HepG2 (cell line): ENCODE measurements around the gene MON1A. TPM values are rescaled to one million over a fixed set of nuclear protein-coding genes. Genes with fewer than 3 reads are reported as not detected.

Experiments used
- BCL3 ChIP-seq: sonication (generic); formaldehyde crosslinking; IDR thresholded peaks from 2 replicates; pipeline ENCODE4 v1.5.1; 2020; ENCODE audit warnings: mild to moderate bottlenecking, missing genetic modification reagents, moderate library complexity
- DBP ChIP-seq: sonication (generic); formaldehyde crosslinking; IDR thresholded peaks from 2 replicates; pipeline ENCODE4 v1.4.0; 2020; ENCODE audit warnings: missing genetic modification reagents; ENCODE audit errors: not compliant biosample characterization
- E2F1 ChIP-seq: sonication (generic); formaldehyde crosslinking; IDR thresholded peaks from 2 replicates; pipeline ENCODE4 v1.5.0; 2020; ENCODE audit warnings: missing genetic modification reagents
- LBX2 ChIP-seq: sonication (generic); formaldehyde crosslinking; IDR thresholded peaks from 2 replicates; pipeline ENCODE4 v1.5.0; 2020; ENCODE audit warnings: missing genetic modification reagents, mild to moderate bottlenecking, borderline replicate concordance
- NFIC ChIP-seq: IDR thresholded peaks from 2 replicates; pipeline ENCODE4 v1.6.1; 2012; ENCODE audit warnings: mild to moderate bottlenecking, low read length, inconsistent platforms
- REXO4 ChIP-seq: sonication (generic); formaldehyde crosslinking; IDR thresholded peaks from 2 replicates; pipeline ENCODE4 v1.8.0; 2022; ENCODE audit warnings: missing genetic modification reagents, mild to moderate bottlenecking, borderline replicate concordance
- SAFB2 ChIP-seq: sonication (generic); formaldehyde crosslinking; IDR thresholded peaks from 2 replicates; pipeline ENCODE4 v1.5.1; 2020; ENCODE audit warnings: missing genetic modification reagents, low read depth, mild to moderate bottlenecking, borderline replicate concordance
- TFE3 ChIP-seq: IDR thresholded peaks from 2 replicates; pipeline ENCODE4 v1.6.1; 2016
- ZBTB26 ChIP-seq: IDR thresholded peaks from 2 replicates; pipeline ENCODE4 v1.6.1; 2016; ENCODE audit warnings: missing compliant biosample characterization, missing genetic modification reagents, borderline replicate concordance
- ZBTB33 ChIP-seq: sonication (generic); formaldehyde crosslinking; IDR thresholded peaks from 2 replicates; pipeline ENCODE4 v1.4.0; 2020; ENCODE audit warnings: missing genetic modification reagents
- ZNF317 ChIP-seq: sonication (generic); formaldehyde crosslinking; IDR thresholded peaks from 2 replicates; pipeline ENCODE4 v1.5.0; 2020; ENCODE audit warnings: mild to moderate bottlenecking, missing genetic modification reagents
- ZNF543 ChIP-seq: sonication (generic); formaldehyde crosslinking; IDR thresholded peaks from 2 replicates; pipeline ENCODE4 v1.4.0; 2020; ENCODE audit warnings: mild to moderate bottlenecking, missing genetic modification reagents
- ZNF597 ChIP-seq: sonication (generic); formaldehyde crosslinking; IDR thresholded peaks from 2 replicates; pipeline ENCODE4 v1.5.0; 2020; ENCODE audit warnings: missing genetic modification reagents
- ZNF619 ChIP-seq: sonication (generic); formaldehyde crosslinking; IDR thresholded peaks from 2 replicates; pipeline ENCODE4 v1.4.0; 2020; ENCODE audit warnings: mild to moderate bottlenecking, missing genetic modification reagents
- ZSCAN5A ChIP-seq: sonication (generic); formaldehyde crosslinking; IDR thresholded peaks from 2 replicates; pipeline ENCODE4 v1.8.0; 2022; ENCODE audit warnings: mild to moderate bottlenecking, missing genetic modification reagents, borderline replicate concordance
- polyA plus RNA-seq, 8 experiments: library from polyadenylated mRNA; depleted of rRNA in 3 of 8; stranded (reverse) in 7 of 8; unstranded in 1 of 8; fragments of >200 nt; fragmentation: Illumina TruSeq in 4 of 8; extraction: Trizol in 4 of 8; gene quantifications; 2 replicates each; pipeline versions ENCODE4 v1.2.1 to v1.2.3, GENCODE V29; 2011 to 2016; ENCODE audit warnings: low read depth in 4 of 8, missing spikeins in 1 of 8, mixed read lengths in 1 of 8; ENCODE audit not compliant: insufficient read depth in 1 of 8
- total RNA-seq, 5 experiments: library from RNA; depleted of rRNA; stranded (reverse); fragments of >200 nt; fragmentation: Illumina TruSeq; extraction: Trizol; gene quantifications; 2 replicates each; pipeline ENCODE4 v1.2.3, GENCODE V29; 2016; ENCODE audit warnings: low read depth in 1 of 5

Gene MON1A
- total and polyA plus RNA-seq, 2 of the 13 experiments (the other 11 are each of a cell fraction or from before 2014, with no cell fraction given), result 4.6 to 9.0 TPM

GRCh38 chr3:49903451-49904424, 25.9 kb downstream of the MON1A start, which contains the start of gene MST1R (continued):
- TF ChIP-seq TFE3, result no peak
- TF ChIP-seq DBP (CRISPR knock-in tag), result no peak
- no peak for TF ChIP-seq ZNF317
- TF ChIP-seq E2F1 (CRISPR knock-in tag), result no peak
- TF ChIP-seq ZSCAN5A (CRISPR knock-in tag), result no peak
- no peak for TF ChIP-seq NFIC
- TF ChIP-seq BCL3 (CRISPR knock-in tag), result no peak
- no peak for TF ChIP-seq ZBTB26 (CRISPR knock-in tag)
- no peak for TF ChIP-seq ZNF619 (CRISPR knock-in tag)
- no peak for TF ChIP-seq REXO4
- peak; percentile 92 for TF ChIP-seq ZBTB33 (CRISPR knock-in tag)
- no peak for TF ChIP-seq ZNF597 (CRISPR knock-in tag)
- no peak for TF ChIP-seq SAFB2 (CRISPR knock-in tag)
- TF ChIP-seq LBX2 (CRISPR knock-in tag), result no peak
- no peak for TF ChIP-seq ZNF543 (CRISPR knock-in tag)
